Measurements from ENCODE around the gene SERPINI2.

The SERPINI2 gene

GRCh38 chr3:167520266-167521005 lies 46.6 kb upstream of the SERPINI2 start (continued):
- TF ChIP-seq TSHZ2 (CRISPR knock-in tag; IDR thresholded peaks at IDR 0.05) (no peak), SNAI2 (CRISPR knock-in tag; IDR thresholded peaks at IDR 0.05) (no peak), PATZ1 (CRISPR knock-in tag; IDR thresholded peaks at IDR 0.05; ENCODE audit: borderline replicate concordance) (no peak), CREB5 (CRISPR knock-in tag; IDR thresholded peaks at IDR 0.05; ENCODE audit: low read depth) (no peak), TCF4 (CRISPR knock-in tag; IDR thresholded peaks at IDR 0.05; ENCODE audit: borderline replicate concordance) (no peak), BACH2 (CRISPR knock-in tag; IDR thresholded peaks at IDR 0.05; ENCODE audit: borderline replicate concordance) (no peak), TOX (CRISPR knock-in tag; IDR thresholded peaks at IDR 0.05; ENCODE audit: borderline replicate concordance) (no peak), OSR1 (CRISPR knock-in tag; IDR thresholded peaks at IDR 0.05) (no peak), GLIS3 (CRISPR knock-in tag; IDR thresholded peaks at IDR 0.05) (no peak), ZFP30 (CRISPR knock-in tag; IDR thresholded peaks at IDR 0.05) (no peak)

- TF ChIP-seq ZFP3 (CRISPR knock-in tag; IDR thresholded peaks at IDR 0.05) = no peak
- no peak for TF ChIP-seq PPARA (CRISPR knock-in tag; IDR thresholded peaks at IDR 0.05; ENCODE audit: borderline replicate concordance)
- TF ChIP-seq GLIS3 (CRISPR knock-in tag; IDR thresholded peaks at IDR 0.05) = no peak
- no peak for TF ChIP-seq ARNTL (CRISPR knock-in tag; IDR thresholded peaks at IDR 0.05; ENCODE audit: borderline replicate concordance, low read depth)
- TF ChIP-seq RARB (CRISPR knock-in tag; IDR thresholded peaks at IDR 0.05) = no peak
- no peak for TF ChIP-seq PATZ1 (CRISPR knock-in tag; IDR thresholded peaks at IDR 0.05; ENCODE audit: borderline replicate concordance)
- no peak for TF ChIP-seq SNAI2 (CRISPR knock-in tag; IDR thresholded peaks at IDR 0.05)
- TF ChIP-seq ZNF565 (CRISPR knock-in tag; conservative IDR thresholded peaks at IDR 0.05; ENCODE audit: low read depth) = no peak
- TF ChIP-seq ESRRG (CRISPR knock-in tag; IDR thresholded peaks at IDR 0.05) = no peak
- TF ChIP-seq POU6F1 (CRISPR knock-in tag; IDR thresholded peaks at IDR 0.05; ENCODE audit: borderline replicate concordance, low read depth) = no peak
- TF ChIP-seq CREB5 (CRISPR knock-in tag; IDR thresholded peaks at IDR 0.05; ENCODE audit: low read depth) = no peak
- no peak for TF ChIP-seq ZFP30 (CRISPR knock-in tag; IDR thresholded peaks at IDR 0.05)
- TF ChIP-seq CSRNP3 (CRISPR knock-in tag; IDR thresholded peaks at IDR 0.05) = no peak
- ATAC-seq = no peak
Measured at GRCh38 chr3:167507954-167508353, 34.1 kb upstream of the SERPINI2 start.

Measured in SK-N-SH treated with all-trans-retinoic acid at 6 μM for 48 hours (cell line).